HepG2 (cell line): ENCODE results near the gene ATG7.

Experiments
- CTCF ChIP-seq: sonication (generic); formaldehyde crosslinking; IDR thresholded peaks from 2 replicates; pipeline ENCODE4 v1.5.0; 2020; ENCODE audit warnings: mild to moderate bottlenecking, missing genetic modification reagents, moderate library complexity
- NFKB2 ChIP-seq: sonication (generic); formaldehyde crosslinking; IDR thresholded peaks from 2 replicates; pipeline ENCODE4 v1.4.0; 2020; ENCODE audit warnings: missing genetic modification reagents, borderline replicate concordance
- ZNF274 ChIP-seq: sonication (generic); formaldehyde crosslinking; IDR thresholded peaks from 2 replicates; pipeline ENCODE4 v1.5.1; 2020; ENCODE audit warnings: mild to moderate bottlenecking, missing genetic modification reagents
- ZNF687 ChIP-seq: sonication (generic); formaldehyde crosslinking; IDR thresholded peaks from 2 replicates; pipeline ENCODE4 v1.5.1; 2020; ENCODE audit warnings: mild to moderate bottlenecking, missing genetic modification reagents, moderate library complexity

- TF ChIP-seq ZNF274 (CRISPR knock-in tag) (no peak), ZNF687 (CRISPR knock-in tag) (no peak), NFKB2 (CRISPR knock-in tag) (no peak), CTCF (CRISPR knock-in tag) (no peak)
Observed at GRCh38 chr3:11538581-11538980, 266.4 kb downstream of the ATG7 start.
